ENCODE measurements around the gene FPR3.

GRCh38 chr19:51803967-51804366 is 9.0 kb downstream of the FPR3 start:
- TF ChIP-seq CTCF (conservative IDR thresholded peaks at IDR 0.05 in 1 of 2, IDR thresholded peaks at IDR 0.05 in 1 of 2; ENCODE audit: low read depth in 1 of 2, low read length in 2 of 2) (no peak), EZH2 (IDR thresholded peaks at IDR 0.05; ENCODE audit: low read length, missing control alignments) (no peak)
